Activated CD8-positive, alpha-beta memory T cell treated with anti-CD3 and anti-CD28 coated beads, Interleukin-2, amount 50 U/mL, for 4 hours (primary cell): ENCODE measurements around the gene CCDC186.
"Not testable (repeated sequence)": the region's sequence is repeated elsewhere in the genome, so short reads cannot be mapped to it uniquely, and the experiment has no call there.

Source experiments
- DNase-seq: peaks from one replicate; pipeline ENCODE4 v3.0.0-alpha.2; 2020

CCDC186 gene

GRCh38 chr10:114172776-114173602, 1.0 kb downstream of the CCDC186 start:
- no peak for DNase-seq

GRCh38 chr10:114172216-114172615, 1.8 kb downstream of the CCDC186 start:
- no peak for DNase-seq

- no peak for DNase-seq
Observed at GRCh38 chr10:114168450-114169009, 5.5 kb downstream of the CCDC186 start.

GRCh38 chr10:114167985-114168384, 6.0 kb downstream of the CCDC186 start:
- no peak for DNase-seq

GRCh38 chr10:114166494-114166893, 7.5 kb downstream of the CCDC186 start:
- no peak for DNase-seq

GRCh38 chr10:114166043-114166442, 8.0 kb downstream of the CCDC186 start:
- no peak for DNase-seq

GRCh38 chr10:114163062-114163461, 10.9 kb downstream of the CCDC186 start:
- DNase-seq = no peak

DNA sequence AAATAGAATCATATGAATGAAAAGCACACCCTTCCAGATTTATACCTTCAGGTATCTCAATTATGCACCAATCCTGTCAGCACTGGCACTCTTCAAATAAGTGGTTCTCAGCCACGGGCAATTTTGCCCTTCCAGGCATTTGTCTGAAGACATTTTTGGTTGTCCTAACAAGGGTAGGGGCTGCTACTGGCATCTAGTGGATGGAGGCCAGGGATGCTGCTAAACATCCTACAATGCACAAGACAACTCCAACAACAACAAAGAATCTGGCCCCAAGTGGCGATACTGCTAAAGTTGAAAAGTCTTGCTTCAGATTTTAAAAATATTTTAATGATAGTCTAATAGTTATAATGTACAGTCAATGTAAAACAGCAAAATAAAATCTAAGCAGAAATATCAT, 16.1 kb downstream of the CCDC186 start:
- DNase-seq = no peak

- DNase-seq = no peak
Observed at GRCh38 chr10:114151892-114152291, 22.1 kb downstream of the CCDC186 start.

DNA sequence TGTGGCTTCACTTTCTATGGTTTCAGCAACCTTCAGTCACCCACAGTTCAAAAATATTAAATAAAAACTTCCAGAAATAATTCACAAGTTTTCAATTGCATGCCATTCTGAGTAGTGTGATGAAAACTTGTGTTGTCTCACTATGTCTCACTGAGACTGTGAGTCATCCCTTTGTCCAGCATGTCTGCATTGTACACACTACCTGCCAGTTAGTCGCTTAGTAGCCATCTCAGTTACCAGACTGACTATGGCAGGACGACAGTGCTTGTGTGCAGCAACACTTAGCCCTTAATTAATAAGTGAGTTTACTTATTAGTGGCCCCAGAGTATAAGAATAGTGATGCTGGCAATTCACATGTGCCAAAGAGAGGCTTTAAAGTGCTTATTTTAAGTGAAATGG, 22.5 kb downstream of the CCDC186 start:
- DNase-seq = no peak

- DNase-seq = not testable (repeated sequence)
Observed at GRCh38 chr10:114149476-114149875, 24.5 kb downstream of the CCDC186 start.

DNA sequence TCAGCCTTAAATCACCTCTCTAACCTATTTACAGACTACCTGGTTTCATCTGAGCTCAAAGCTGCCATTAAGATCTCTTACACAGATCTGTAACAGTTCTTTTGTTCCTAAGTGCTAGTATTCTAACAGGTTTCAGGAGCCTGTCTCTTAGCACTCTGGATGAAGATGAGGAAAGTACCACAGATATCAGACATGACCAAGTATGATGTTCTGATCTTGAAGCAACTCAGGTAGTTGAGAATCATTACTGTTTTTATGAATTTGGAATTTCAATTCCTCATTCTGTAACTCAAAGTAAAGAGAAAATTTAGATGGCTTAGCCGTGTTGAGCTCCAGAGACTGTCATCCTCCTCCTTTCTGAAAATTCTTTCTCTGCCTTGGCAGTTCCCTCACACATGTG, 30.8 kb downstream of the CCDC186 start:
- DNase-seq = no peak

DNA sequence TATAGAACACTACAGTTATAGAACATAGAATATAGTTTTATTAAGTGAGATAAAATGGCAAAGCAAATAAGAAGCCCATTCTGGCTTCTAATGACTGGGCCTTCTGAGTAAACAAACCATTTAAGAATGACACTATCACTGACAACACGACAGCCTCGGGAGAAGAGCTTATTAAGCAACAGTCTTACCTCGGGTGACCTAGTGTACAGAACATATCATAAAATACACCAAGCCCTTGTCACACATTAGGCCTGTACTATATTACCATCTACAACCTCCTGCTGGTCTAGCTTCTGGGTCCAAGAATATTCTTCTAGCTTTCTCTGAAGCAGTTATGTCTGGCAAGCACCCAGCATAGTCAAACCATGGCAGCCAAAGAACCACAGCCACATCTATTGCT, 32.0 kb downstream of the CCDC186 start:
- DNase-seq = no peak

DNA sequence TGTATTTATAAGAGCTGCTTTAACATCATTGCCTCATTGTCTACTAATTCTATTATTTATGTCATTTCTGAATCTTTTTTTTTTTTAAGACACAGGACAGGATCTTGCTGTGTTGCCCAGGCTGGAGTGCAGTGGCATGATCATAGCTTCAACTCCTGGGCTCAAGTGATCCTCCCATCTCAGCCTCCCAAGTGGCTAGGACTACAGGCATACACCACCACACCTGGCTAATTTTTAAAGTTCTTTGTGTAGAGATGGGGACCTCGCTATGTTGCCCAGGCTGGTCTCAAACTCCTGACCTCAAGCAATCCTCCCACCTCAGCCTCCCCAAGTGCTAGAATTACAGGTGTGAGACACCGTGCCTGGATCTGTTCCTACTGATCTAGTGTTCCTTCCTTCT, 33.2 kb downstream of the CCDC186 start:
- not testable (repeated sequence) for DNase-seq

- no peak for DNase-seq
Observed at GRCh38 chr10:114140036-114140435, 34.0 kb downstream of the CCDC186 start.

DNA sequence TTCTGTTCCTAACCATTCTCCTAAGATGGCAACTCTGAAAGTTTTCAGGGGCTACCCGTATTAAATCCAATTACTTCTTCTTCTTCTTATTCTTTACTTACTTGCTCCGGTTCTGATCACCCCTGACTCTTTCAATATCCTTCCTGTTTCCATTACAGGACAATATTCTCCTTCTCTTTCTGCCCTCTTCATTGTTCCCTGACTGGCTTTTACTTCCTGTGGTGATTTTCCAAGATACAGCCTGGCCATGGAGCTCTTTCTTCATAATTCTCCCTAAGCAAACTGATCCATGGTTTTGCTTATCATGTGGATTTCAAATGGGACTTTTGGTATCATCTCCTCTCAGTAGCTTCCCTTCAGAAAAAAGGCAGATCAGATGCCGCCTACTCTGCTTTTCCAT, 35.4 kb downstream of the CCDC186 start:
- no peak for DNase-seq

DNA sequence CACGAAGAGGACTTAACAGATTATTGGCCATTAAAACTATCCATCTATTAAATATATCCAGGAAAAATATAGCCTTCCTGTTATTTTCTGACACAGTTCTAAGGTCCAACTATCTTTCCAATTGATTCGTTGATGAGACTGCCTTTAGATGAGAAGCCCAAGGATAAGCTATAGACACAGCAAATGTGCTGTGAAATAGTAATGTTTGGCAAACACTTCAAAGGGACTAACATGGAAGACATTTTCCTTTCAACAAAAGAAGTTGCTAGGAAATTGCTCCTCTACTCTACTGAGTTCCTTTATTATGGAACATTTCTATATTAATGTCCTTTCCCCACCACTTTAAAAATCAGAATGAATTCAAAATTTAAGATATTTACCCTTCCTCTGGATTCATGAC, 38.5 kb downstream of the CCDC186 start:
- DNase-seq = no peak

- DNase-seq = no peak
Observed at GRCh38 chr10:114131094-114131493, 42.9 kb downstream of the CCDC186 start.

DNA sequence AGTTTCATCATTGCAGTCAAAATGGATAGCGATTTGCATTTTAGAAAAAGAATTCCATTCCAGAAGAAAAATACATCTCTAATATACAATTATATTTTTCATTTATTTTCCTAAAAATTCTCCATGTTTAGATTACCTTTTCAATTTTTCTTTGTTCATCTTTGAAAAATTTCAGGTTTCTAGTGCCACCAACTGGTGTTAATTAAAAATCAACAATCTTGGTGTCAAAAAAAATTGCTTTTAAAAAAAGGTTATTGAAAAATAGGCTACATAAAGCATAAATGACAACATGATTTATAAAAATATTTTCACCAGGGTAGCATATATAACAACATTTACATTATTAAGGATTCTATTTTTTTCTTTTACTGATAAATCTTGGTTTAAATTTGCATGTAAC, 53.0 kb downstream of the CCDC186 start:
- no peak for DNase-seq

DNA sequence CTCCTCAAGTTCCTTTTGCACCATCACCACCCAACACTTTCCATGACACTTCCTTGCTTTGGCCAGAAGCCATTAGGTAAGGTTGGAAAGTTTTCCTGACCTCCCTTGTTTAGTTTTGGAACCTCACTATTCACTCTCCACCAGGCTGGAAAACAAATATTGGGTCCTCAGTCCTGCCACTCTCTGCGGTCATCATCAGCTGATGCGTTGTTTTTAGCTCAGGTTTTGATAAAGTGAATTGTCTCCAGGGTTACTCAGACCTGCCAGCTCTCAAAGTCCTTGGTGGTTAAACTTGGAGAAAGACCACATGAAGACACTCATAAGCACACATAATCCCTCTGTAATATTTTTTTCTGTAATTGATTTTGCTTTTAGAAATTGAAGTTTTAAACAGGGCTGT, 55.5 kb downstream of the CCDC186 start:
- DNase-seq = no peak

DNA sequence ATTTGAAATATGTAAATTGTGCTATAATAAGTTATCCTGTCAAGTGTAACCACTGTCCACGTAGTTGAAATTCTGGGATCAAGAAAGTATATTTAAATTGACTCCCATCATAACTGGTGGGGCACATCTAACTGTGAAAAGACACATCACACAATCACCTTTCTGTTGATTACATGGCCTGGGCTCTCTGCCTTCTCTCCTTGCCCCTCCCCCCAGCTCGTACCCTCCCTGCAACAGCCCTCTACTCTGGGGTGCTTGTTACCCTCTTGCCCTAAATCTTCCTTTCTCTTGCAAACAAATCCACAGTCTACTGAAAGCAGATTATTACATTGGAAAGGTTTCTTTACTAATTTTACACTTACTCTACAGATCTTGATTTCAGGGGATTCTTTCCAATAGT, 56.3 kb downstream of the CCDC186 start:
- no peak for DNase-seq

GRCh38 chr10:114115661-114116445, 58.1 kb downstream of the CCDC186 start:
- DNase-seq = no peak

DNA sequence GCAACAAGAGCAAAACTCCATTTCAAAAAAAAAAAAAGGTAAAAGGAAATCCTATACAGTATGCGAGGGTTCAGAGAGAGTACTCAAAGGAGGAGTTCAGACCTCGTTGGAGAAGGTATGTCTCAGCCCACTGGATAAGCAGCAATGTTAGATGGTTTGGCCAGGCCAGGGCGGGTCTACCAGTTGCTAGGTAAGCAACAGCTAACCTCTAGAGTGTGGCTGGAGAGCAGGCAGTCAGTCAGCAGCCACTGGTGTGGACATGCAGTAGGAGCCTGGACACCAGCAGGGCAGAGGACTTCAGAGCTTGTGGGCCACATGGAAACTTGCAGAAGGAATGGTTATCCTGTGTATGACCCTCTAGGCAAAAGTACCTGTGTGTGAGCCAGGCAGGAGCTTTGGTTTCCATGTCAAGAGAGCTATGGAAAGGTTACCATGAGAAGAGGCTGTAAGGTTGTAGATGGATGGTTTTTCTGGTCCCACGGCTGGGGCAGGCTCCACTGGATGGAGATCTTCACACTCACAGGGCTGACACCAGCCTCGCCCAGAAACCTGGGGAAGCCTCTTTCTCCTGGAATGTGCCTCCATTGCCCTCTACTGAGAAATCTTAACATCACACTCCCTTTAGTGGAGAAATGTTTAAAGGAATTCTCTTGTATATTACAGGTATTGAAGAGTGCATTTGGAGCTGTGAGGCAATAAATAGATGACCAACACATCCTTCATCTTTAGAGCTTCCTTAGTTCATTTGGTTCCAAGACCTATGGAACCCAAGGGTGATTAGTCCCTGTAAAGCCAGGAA, 63.6 kb downstream of the CCDC186 start:
- no peak for DNase-seq
